ENCODE measurements around the gene PLAAT2. TPM values are rescaled to one million over a fixed set of nuclear protein-coding genes. Genes with fewer than 3 reads are reported as not detected.

PLAAT2 gene
- total RNA-seq, 1 donor from 2014 or later, result 6.0 TPM

DNA sequence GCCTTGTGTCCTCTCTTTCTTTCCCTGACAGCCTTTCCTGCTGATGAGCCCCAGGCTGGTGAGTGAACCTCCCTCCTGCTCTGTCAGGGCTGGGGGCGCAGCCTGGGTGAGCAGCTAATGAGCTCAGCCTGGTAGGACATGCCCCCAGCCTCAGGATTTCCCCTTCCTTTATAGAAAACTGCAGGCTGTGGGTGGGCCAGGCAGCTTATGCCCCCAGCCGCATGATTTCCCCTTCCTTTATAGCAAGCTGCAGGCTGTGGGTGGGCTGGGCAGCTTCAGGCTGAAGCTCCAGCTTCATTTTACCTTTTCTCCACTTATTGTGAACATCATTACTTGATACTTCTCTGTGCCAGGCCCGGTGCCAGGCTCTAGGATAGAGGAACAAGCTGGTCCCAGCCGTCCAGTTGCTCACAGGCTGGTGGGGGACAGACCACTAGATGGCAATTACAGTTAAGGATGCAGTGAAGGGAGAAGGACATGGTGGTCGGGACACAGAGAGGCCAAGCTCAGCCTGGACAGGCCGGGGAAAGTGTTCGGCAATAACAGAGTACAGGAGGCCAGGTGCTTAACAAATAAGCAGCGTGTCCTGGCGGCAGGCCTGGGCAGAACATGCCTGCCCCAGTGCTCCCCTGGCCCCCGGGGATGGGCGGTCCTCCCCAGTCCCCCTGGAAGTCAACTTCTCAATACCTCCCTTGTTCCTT is 52.0 kb downstream of the PLAAT2 start:
- no peak for DNase-seq (ENCODE audit: extremely low spot score, unreplicated experiment)
- H3K9me3 Mint-ChIP-seq, result no peaks in the 10 kb centered on the region
- no peaks in the 10 kb centered on the region for H3K36me3 Mint-ChIP-seq
- no peak for TF ChIP-seq CTCF (conservative IDR thresholded peaks at IDR 0.05)
- peak overlapping the region; percentile 63 for H3K27ac Mint-ChIP-seq
- H3K4me1 Mint-ChIP-seq (ENCODE audit: unreplicated experiment), result peaks cover 22% of the 10 kb centered on the region
- peak overlapping the region; percentile 14 for H3K4me3 Mint-ChIP-seq
- no peaks in the 10 kb centered on the region for H3K27me3 Mint-ChIP-seq

- peaks cover 22% of the 10 kb centered on the region for H3K4me1 Mint-ChIP-seq (ENCODE audit: unreplicated experiment)
- H3K27ac Mint-ChIP-seq, result peak overlapping the region; percentile 63
- H3K27me3 Mint-ChIP-seq, result no peaks in the 10 kb centered on the region
- H3K4me3 Mint-ChIP-seq, result no peak overlapping the region
- TF ChIP-seq CTCF (conservative IDR thresholded peaks at IDR 0.05), result no peak
- no peaks in the 10 kb centered on the region for H3K9me3 Mint-ChIP-seq
- no peak for DNase-seq (ENCODE audit: extremely low spot score, unreplicated experiment)
- no peaks in the 10 kb centered on the region for H3K36me3 Mint-ChIP-seq
Measured at GRCh38 chr11:63510360-63511047, 52.7 kb downstream of the PLAAT2 start.

DNA sequence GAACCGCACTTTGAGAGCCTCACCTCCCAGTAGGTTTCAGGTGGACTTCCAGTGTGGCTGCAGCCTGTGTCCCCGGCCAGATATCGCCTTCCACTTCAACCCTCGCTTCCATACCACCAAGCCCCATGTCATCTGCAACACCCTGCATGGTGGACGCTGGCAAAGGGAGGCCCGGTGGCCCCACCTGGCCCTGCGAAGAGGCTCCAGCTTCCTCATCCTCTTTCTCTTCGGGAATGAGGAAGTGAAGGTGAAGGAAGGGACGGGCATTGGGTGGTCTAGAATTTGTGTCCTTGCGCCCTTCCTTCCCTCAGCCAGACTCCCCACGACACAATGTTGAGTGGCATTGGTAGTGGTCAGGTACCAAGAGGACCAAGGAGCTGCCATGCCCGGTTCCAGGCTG is 54.4 kb downstream of the PLAAT2 start:
- no peak overlapping the region for H3K27ac Mint-ChIP-seq
- H3K4me3 Mint-ChIP-seq, result no peak overlapping the region
- DNase-seq (ENCODE audit: extremely low spot score, unreplicated experiment), result no peak
- TF ChIP-seq CTCF (conservative IDR thresholded peaks at IDR 0.05), result no peak
- H3K4me1 Mint-ChIP-seq (ENCODE audit: unreplicated experiment), result peaks cover 28% of the 10 kb centered on the region
- H3K36me3 Mint-ChIP-seq, result no peaks in the 10 kb centered on the region
- no peaks in the 10 kb centered on the region for H3K9me3 Mint-ChIP-seq
- no peaks in the 10 kb centered on the region for H3K27me3 Mint-ChIP-seq

GRCh38 chr11:63508009-63508408 is 55.2 kb downstream of the PLAAT2 start:
- Mint-ChIP-seq H3K4me3 (no peak overlapping the region), H3K4me1 (ENCODE audit: unreplicated experiment) (peaks cover 34% of the 10 kb centered on the region)
- peak; percentile 37 for TF ChIP-seq CTCF (conservative IDR thresholded peaks at IDR 0.05)

DNA sequence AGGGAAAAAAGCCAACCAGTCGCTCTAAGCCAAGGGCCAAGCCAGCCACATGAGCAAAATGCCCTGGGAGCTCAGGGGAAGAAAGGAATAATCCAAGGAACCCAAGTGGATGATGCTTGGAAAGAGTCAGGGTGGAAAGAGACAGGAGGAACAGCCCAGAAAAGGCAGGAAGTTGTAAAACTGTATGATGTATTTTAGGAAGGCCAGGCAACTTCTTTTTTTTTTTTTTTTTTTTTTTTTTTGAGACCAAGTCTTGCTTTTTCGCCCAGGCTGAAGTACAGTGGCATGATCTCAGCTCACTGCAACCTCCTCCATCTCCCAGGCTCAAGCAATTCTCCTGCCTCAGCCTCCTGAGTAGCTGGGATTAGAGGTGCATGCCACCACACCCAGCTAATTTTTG is 55.7 kb downstream of the PLAAT2 start:
- DNase-seq (ENCODE audit: extremely low spot score, unreplicated experiment), result no peak
- Mint-ChIP-seq H3K27ac (peak overlapping the region; percentile 11), H3K4me1 (ENCODE audit: unreplicated experiment) (peaks cover 39% of the 10 kb centered on the region), H3K36me3 (no peaks in the 10 kb centered on the region), H3K27me3 (no peaks in the 10 kb centered on the region), H3K9me3 (no peaks in the 10 kb centered on the region), H3K4me3 (no peak overlapping the region)
- TF ChIP-seq CTCF (conservative IDR thresholded peaks at IDR 0.05), result no peak

More at GRCh38 chr11:63508009-63508408, 55.2 kb downstream of the PLAAT2 start:
- Mint-ChIP-seq H3K9me3 (no peaks in the 10 kb centered on the region), H3K27me3 (no peaks in the 10 kb centered on the region), H3K36me3 (no peaks in the 10 kb centered on the region), H3K27ac (no peak overlapping the region)
- DNase-seq (ENCODE audit: extremely low spot score, unreplicated experiment), result no peak
